ENCODE data around the gene CNDP1.

The CNDP1 gene

GRCh38 chr18:74550886-74551285 is 16.6 kb downstream of the CNDP1 start:
- no peak overlapping the region for H3K27ac ChIP-seq
- TF ChIP-seq CTCF (IDR thresholded peaks at IDR 0.05), result no peak
- no peak for TF ChIP-seq ZFX (IDR thresholded peaks at IDR 0.05; ENCODE audit: borderline replicate concordance)

DNA sequence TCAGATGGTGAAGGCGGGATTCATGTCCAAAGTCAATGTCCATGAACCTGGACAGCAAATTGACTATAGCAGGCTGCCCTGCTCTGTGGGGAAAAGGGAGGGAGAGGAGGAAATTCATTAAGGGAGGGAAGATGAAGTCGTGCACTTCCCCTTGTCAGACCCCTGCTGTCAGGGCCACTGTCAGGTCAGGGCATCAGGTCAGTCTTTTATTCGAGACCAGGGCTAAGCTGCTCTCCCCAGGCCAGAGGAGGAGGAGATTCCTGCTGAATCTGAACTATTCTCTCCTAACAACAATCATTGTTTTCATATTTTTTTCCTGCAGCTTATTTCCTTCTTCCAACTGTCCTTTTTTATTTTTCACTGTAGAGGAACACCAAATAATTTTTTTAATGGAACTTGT is 17.2 kb downstream of the CNDP1 start:
- H3K27ac ChIP-seq, result no peak overlapping the region
- TF ChIP-seq CTCF (IDR thresholded peaks at IDR 0.05), result no peak
- no peak for TF ChIP-seq ZFX (IDR thresholded peaks at IDR 0.05; ENCODE audit: borderline replicate concordance)

GRCh38 chr18:74551936-74552555 is 17.7 kb downstream of the CNDP1 start:
- TF ChIP-seq CTCF (IDR thresholded peaks at IDR 0.05), result peak; percentile 90
- no peak for TF ChIP-seq ZFX (IDR thresholded peaks at IDR 0.05; ENCODE audit: borderline replicate concordance)

DNA sequence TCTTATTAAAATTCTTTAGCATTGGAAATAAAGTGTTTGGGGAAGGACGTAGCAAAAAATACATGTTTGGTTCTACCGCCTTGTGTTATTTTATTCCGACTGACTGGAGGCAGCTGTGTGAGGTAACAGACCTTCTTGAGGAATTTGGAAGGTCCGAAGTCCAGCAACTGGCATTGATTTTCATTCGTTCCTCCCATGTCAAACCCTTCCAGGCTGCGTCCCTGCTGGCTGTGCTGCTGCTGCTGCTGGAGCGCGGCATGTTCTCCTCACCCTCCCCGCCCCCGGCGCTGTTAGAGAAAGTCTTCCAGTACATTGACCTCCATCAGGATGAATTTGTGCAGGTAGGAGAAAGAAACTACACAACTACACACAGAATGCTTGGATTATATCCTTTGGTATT is 21.8 kb downstream of the CNDP1 start:
- no peak overlapping the region for H3K27ac ChIP-seq
- TF ChIP-seq CTCF (IDR thresholded peaks at IDR 0.05) (no peak), ZFX (IDR thresholded peaks at IDR 0.05; ENCODE audit: borderline replicate concordance) (no peak)

More at GRCh38 chr18:74551936-74552555, 17.7 kb downstream of the CNDP1 start:
- H3K27ac ChIP-seq, result no peak overlapping the region

DNA sequence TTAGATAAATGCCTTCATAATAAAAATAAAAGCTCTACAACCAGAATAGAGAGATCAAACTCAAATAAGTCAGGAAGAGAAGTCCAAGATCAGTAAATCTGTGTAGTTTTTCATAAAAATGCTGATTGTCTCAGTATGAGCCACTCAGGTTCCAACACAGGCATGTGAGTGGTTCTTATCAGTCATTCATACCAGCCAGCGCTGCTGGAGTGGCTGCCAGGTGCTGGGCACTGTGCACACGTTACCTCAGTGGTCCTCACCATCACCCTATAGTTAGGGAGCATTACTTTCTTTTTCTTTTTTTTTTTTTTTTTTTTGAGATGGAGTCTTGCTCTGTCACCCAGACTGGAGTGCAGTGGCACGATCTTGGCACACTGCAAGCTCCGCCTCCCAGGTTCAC is 23.8 kb downstream of the CNDP1 start:
- H3K27ac ChIP-seq, result no peak overlapping the region
- TF ChIP-seq ZFX (IDR thresholded peaks at IDR 0.05; ENCODE audit: borderline replicate concordance), result no peak
- no peak for TF ChIP-seq CTCF (IDR thresholded peaks at IDR 0.05)

- no peak overlapping the region for H3K27ac ChIP-seq
- no peak for TF ChIP-seq ZFX (IDR thresholded peaks at IDR 0.05; ENCODE audit: borderline replicate concordance)
- no peak for TF ChIP-seq CTCF (IDR thresholded peaks at IDR 0.05)
These were observed 27.9 kb downstream of the CNDP1 start for GRCh38 chr18:74562131-74562730.

- no peak overlapping the region for H3K27ac ChIP-seq
- TF ChIP-seq ZFX (IDR thresholded peaks at IDR 0.05; ENCODE audit: borderline replicate concordance) (no peak), CTCF (IDR thresholded peaks at IDR 0.05) (no peak)
These were observed 28.5 kb downstream of the CNDP1 start for GRCh38 chr18:74562775-74563174.

All from 22Rv1 (cell line).